Stimulated activated CD4-positive, alpha-beta T cell treated with anti-CD3 and anti-CD28 coated beads, Interleukin-1b, Interleukin-23, amount 100 ng/mL, for 24 hours (primary cell): ENCODE measurements around the gene BCL6.

Experiments
- DNase-seq, 4 experiments: peaks; one replicate each; pipeline ENCODE4 v3.0.0-alpha.2; 2020; ENCODE audit warnings: low read depth in 4 of 4, low spot score in 1 of 4

BCL6 gene

GRCh38 chr3:187678726-187679268 is 66.5 kb downstream of the BCL6 start:
- peak in 2 of 4 experiments; percentile 6 to 20 for DNase-seq

- DNase-seq = no peak
Measured at GRCh38 chr3:187677604-187678003, 67.7 kb downstream of the BCL6 start.

- DNase-seq = no peak
Measured at GRCh38 chr3:187673012-187673411, 72.3 kb downstream of the BCL6 start.
